WTC11 (cell line): Measurements from ENCODE around the gene BDH1. TPM values are rescaled to one million over a fixed set of nuclear protein-coding genes. Genes with fewer than 3 reads are reported as not detected.

Experiments used
- ATAC-seq: fragments of 200-7000 bp; cut with Tn5 transposase; 2 replicates; pipeline ENCODE4 v1.10.0; 2021; ENCODE audit warnings: mild to moderate bottlenecking, moderate library complexity
- CTCF ChIA-PET: fragments of 300-600 bp; sonication (Branson Sonifier 250); formaldehyde crosslinking; loops from one replicate; lab custom pipeline; 2021; ENCODE audit warnings: antibody characterized with exemption; lab: Charles Lee
- POLR2A ChIA-PET: fragments of 350-600 bp; sonication (Branson Sonifier 250); formaldehyde crosslinking; loops from one replicate; lab custom pipeline; 2021; ENCODE audit warnings: antibody characterized with exemption; lab: Charles Lee
- DNase-seq: peaks from one replicate; pipeline ENCODE4 v3.0.0; 2021; ENCODE audit warnings: low spot score
- H3K27ac Mint-ChIP-seq: 2 replicates; pipeline ENCODE4 v1.8.0; 2021; ENCODE audit warnings: mixed read lengths
- H3K27me3 Mint-ChIP-seq: 2 replicates; pipeline ENCODE4 v1.8.0; 2021; ENCODE audit warnings: low read depth, mild to moderate bottlenecking, moderate library complexity, mixed read lengths
- H3K36me3 Mint-ChIP-seq: 2 replicates; pipeline ENCODE4 v1.8.0; 2021; ENCODE audit warnings: mixed read lengths
- H3K4me1 Mint-ChIP-seq: 2 replicates; pipeline ENCODE4 v1.8.0; 2022; ENCODE audit warnings: mixed read lengths
- H3K4me3 Mint-ChIP-seq: 2 replicates; pipeline ENCODE4 v1.8.0; 2021; ENCODE audit warnings: mild to moderate bottlenecking, moderate library complexity, mixed read lengths
- H3K9me3 Mint-ChIP-seq: 2 replicates; pipeline ENCODE4 v1.8.0; 2021; ENCODE audit warnings: mixed read lengths
- ATF2 ChIP-seq: sonication (generic); formaldehyde crosslinking; IDR thresholded peaks from 2 replicates; pipeline ENCODE4 v1.8.1; 2022; ENCODE audit warnings: low read depth, missing genetic modification reagents, borderline replicate concordance
- CBFB ChIP-seq: sonication (generic); formaldehyde crosslinking; IDR thresholded peaks from 2 replicates; pipeline ENCODE4 v1.8.1; 2022; ENCODE audit warnings: mild to moderate bottlenecking, low read depth, missing genetic modification reagents
- FOXJ3 ChIP-seq: sonication (generic); formaldehyde crosslinking; IDR thresholded peaks from 2 replicates; pipeline ENCODE4 v1.9.0; 2021; ENCODE audit warnings: missing genetic modification reagents, mild to moderate bottlenecking, borderline replicate concordance
- FOXK1 ChIP-seq: sonication (generic); formaldehyde crosslinking; IDR thresholded peaks from 2 replicates; pipeline ENCODE4 v1.8.0; 2022; ENCODE audit warnings: mild to moderate bottlenecking, moderate library complexity, missing genetic modification reagents
- GRHL2 ChIP-seq: fragments of 250-450 bp; sonication (Bioruptor Pico); IDR thresholded peaks from 2 replicates; pipeline ENCODE4 v1.8.0; 2022; ENCODE audit warnings: mild to moderate bottlenecking, moderate library complexity; ENCODE audit not compliant: insufficient replicate concordance, severe bottlenecking
- HMGXB4 ChIP-seq: sonication (generic); formaldehyde crosslinking; IDR thresholded peaks from 2 replicates; pipeline ENCODE4 v1.8.1; 2023; ENCODE audit warnings: mild to moderate bottlenecking, moderate library complexity, missing genetic modification reagents
- IRF1 ChIP-seq: sonication (generic); formaldehyde crosslinking; IDR thresholded peaks from 2 replicates; pipeline ENCODE4 v1.8.0; 2023; ENCODE audit warnings: missing genetic modification reagents
- IRF2 ChIP-seq: sonication (generic); formaldehyde crosslinking; IDR thresholded peaks from 2 replicates; pipeline ENCODE4 v1.8.0; 2022; ENCODE audit warnings: low read depth, missing genetic modification reagents, borderline replicate concordance
- MYBL2 ChIP-seq: sonication (generic); formaldehyde crosslinking; IDR thresholded peaks from 2 replicates; pipeline ENCODE4 v1.8.1; 2023; ENCODE audit warnings: mild to moderate bottlenecking, moderate library complexity, missing genetic modification reagents
- SMAD4 ChIP-seq: sonication (generic); formaldehyde crosslinking; IDR thresholded peaks from 2 replicates; pipeline ENCODE4 v1.8.0; 2022; ENCODE audit warnings: mild to moderate bottlenecking, missing genetic modification reagents
- ZBTB21 ChIP-seq: sonication (generic); formaldehyde crosslinking; IDR thresholded peaks from 2 replicates; pipeline ENCODE4 v1.8.1; 2023; ENCODE audit warnings: mild to moderate bottlenecking, missing genetic modification reagents, borderline replicate concordance
- ZNF263 ChIP-seq: sonication (generic); formaldehyde crosslinking; IDR thresholded peaks from 2 replicates; pipeline ENCODE4 v1.8.1; 2022; ENCODE audit warnings: low read depth, mild to moderate bottlenecking, moderate library complexity, missing genetic modification reagents
- ZNF532 ChIP-seq: fragments of 250-450 bp; sonication (Bioruptor Pico); IDR thresholded peaks from 2 replicates; pipeline ENCODE4 v1.9.0; 2021; ENCODE audit warnings: mild to moderate bottlenecking, borderline replicate concordance
- total RNA-seq: library from RNA; stranded (reverse); gene quantifications from 3 replicates; pipeline ENCODE4 v1.2.3, GENCODE V29; 2021
- TF ChIP-seq, protein P1 (sequence below): sonication (generic); formaldehyde crosslinking; IDR thresholded peaks from 2 replicates; pipeline ENCODE4 v1.8.0; 2022; ENCODE audit warnings: mild to moderate bottlenecking, missing genetic modification reagents
- TF ChIP-seq, protein P2 (sequence below): sonication (generic); formaldehyde crosslinking; IDR thresholded peaks from 2 replicates; pipeline ENCODE4 v1.8.0; 2022; ENCODE audit warnings: mild to moderate bottlenecking, missing genetic modification reagents
- TF ChIP-seq, protein P3 (sequence below): sonication (generic); formaldehyde crosslinking; IDR thresholded peaks from 2 replicates; pipeline ENCODE4 v1.8.1; 2023; ENCODE audit warnings: mild to moderate bottlenecking, missing genetic modification reagents
- TF ChIP-seq, protein P4 (sequence below): sonication (generic); formaldehyde crosslinking; IDR thresholded peaks from 2 replicates; pipeline ENCODE4 v1.8.0; 2022; ENCODE audit warnings: mild to moderate bottlenecking, missing genetic modification reagents
- TF ChIP-seq, protein P5 (sequence below): sonication (generic); formaldehyde crosslinking; IDR thresholded peaks from 2 replicates; pipeline ENCODE4 v1.8.0; 2022; ENCODE audit warnings: mild to moderate bottlenecking, missing genetic modification reagents

The BDH1 gene
- total RNA-seq, 1 experiment from 2014 or later: 26.8 TPM

- H3K4me3 Mint-ChIP-seq: no peak overlapping the region
- TF ChIP-seq, protein P1, sequence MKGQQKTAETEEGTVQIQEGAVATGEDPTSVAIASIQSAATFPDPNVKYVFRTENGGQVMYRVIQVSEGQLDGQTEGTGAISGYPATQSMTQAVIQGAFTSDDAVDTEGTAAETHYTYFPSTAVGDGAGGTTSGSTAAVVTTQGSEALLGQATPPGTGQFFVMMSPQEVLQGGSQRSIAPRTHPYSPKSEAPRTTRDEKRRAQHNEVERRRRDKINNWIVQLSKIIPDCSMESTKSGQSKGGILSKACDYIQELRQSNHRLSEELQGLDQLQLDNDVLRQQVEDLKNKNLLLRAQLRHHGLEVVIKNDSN: no peak
- TF ChIP-seq SMAD4 (CRISPR knock-in tag) (no peak), ZNF532 (no peak), FOXK1 (CRISPR knock-in tag) (no peak), FOXJ3 (no peak), HMGXB4 (no peak), IRF2 (CRISPR knock-in tag) (no peak), ATF2 (CRISPR knock-in tag) (no peak), MYBL2 (CRISPR knock-in tag) (no peak), ZBTB21 (CRISPR knock-in tag) (no peak), GRHL2 (no peak), CBFB (CRISPR knock-in tag) (no peak)
- TF ChIP-seq, protein P2, sequence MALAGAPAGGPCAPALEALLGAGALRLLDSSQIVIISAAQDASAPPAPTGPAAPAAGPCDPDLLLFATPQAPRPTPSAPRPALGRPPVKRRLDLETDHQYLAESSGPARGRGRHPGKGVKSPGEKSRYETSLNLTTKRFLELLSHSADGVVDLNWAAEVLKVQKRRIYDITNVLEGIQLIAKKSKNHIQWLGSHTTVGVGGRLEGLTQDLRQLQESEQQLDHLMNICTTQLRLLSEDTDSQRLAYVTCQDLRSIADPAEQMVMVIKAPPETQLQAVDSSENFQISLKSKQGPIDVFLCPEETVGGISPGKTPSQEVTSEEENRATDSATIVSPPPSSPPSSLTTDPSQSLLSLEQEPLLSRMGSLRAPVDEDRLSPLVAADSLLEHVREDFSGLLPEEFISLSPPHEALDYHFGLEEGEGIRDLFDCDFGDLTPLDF (CRISPR knock-in tag): no peak
- TF ChIP-seq, protein P3, sequence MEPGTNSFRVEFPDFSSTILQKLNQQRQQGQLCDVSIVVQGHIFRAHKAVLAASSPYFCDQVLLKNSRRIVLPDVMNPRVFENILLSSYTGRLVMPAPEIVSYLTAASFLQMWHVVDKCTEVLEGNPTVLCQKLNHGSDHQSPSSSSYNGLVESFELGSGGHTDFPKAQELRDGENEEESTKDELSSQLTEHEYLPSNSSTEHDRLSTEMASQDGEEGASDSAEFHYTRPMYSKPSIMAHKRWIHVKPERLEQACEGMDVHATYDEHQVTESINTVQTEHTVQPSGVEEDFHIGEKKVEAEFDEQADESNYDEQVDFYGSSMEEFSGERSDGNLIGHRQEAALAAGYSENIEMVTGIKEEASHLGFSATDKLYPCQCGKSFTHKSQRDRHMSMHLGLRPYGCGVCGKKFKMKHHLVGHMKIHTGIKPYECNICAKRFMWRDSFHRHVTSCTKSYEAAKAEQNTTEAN: no peak
- H3K27ac Mint-ChIP-seq: no peak overlapping the region
- H3K27me3 Mint-ChIP-seq: no peaks in the 10 kb centered on the region
- DNase-seq (no peak), ATAC-seq (no peak)
- ChIA-PET POLR2A (interaction anchor here (0.7 kb wide), 1 partner anchor 554 kb away, joined by 4 read pairs; the partner anchor contains the start of gene MELTF), CTCF (interaction anchor here (1.6 to 2.9 kb wide), 2 partner anchors 16 to 36 kb away, joined by 3 to 18 read pairs; no protein-coding TSS in a partner anchor)
- peaks cover 7% of the 10 kb centered on the region for H3K36me3 Mint-ChIP-seq
- peaks cover 8% of the 10 kb centered on the region for H3K9me3 Mint-ChIP-seq
- H3K4me1 Mint-ChIP-seq: peaks cover 32% of the 10 kb centered on the region
These were observed 27.6 kb upstream of the BDH1 start for GRCh38 chr3:197583371-197583770.

GRCh38 chr3:197580253-197580691 is 24.5 kb upstream of the BDH1 start:
- Mint-ChIP-seq H3K9me3 (peaks cover 10% of the 10 kb centered on the region), H3K27ac (peak overlapping the region; percentile 82), H3K36me3 (peaks cover 9% of the 10 kb centered on the region), H3K4me1 (peaks cover 63% of the 10 kb centered on the region), H3K4me3 (no peak overlapping the region), H3K27me3 (no peaks in the 10 kb centered on the region)
- DNase-seq: peak; percentile 43
- ATAC-seq: peak; percentile 85
- CTCF ChIA-PET: interaction anchor here (0.7 to 1.6 kb wide), 4 partner anchors 9 to 33 kb away, joined by 3 to 23 read pairs (median 4); no protein-coding TSS in a partner anchor
- POLR2A ChIA-PET: interaction anchor here (0.6 kb wide), 1 partner anchor 243 kb away, joined by 3 read pairs; no protein-coding TSS in a partner anchor
- TF ChIP-seq ZNF263: no peak
- TF ChIP-seq, protein P4, sequence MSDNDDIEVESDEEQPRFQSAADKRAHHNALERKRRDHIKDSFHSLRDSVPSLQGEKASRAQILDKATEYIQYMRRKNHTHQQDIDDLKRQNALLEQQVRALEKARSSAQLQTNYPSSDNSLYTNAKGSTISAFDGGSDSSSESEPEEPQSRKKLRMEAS (CRISPR knock-in tag): peak; percentile 90
- TF ChIP-seq IRF1 (CRISPR knock-in tag): no peak
- TF ChIP-seq, protein P5, sequence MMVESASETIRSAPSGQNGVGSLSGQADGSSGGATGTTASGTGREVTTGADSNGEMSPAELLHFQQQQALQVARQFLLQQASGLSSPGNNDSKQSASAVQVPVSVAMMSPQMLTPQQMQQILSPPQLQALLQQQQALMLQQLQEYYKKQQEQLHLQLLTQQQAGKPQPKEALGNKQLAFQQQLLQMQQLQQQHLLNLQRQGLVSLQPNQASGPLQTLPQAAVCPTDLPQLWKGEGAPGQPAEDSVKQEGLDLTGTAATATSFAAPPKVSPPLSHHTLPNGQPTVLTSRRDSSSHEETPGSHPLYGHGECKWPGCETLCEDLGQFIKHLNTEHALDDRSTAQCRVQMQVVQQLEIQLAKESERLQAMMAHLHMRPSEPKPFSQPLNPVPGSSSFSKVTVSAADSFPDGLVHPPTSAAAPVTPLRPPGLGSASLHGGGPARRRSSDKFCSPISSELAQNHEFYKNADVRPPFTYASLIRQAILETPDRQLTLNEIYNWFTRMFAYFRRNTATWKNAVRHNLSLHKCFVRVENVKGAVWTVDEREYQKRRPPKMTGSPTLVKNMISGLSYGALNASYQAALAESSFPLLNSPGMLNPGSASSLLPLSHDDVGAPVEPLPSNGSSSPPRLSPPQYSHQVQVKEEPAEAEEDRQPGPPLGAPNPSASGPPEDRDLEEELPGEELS (CRISPR knock-in tag): peak; percentile 62; the same call in 1 of the 2 replicates
